CD4-positive, alpha-beta T cell treated with Interleukin-17A for 4 hours (primary cell): ENCODE results near the gene HBQ1.
"Not testable (repeated sequence)": the region's sequence is repeated elsewhere in the genome, so short reads cannot be mapped to it uniquely, and the experiment has no call there.

Experiments used
- DNase-seq: peaks from one replicate; pipeline ENCODE4 v3.0.0-alpha.2; 2020; ENCODE audit warnings: mixed read lengths

The HBQ1 gene

GRCh38 chr16:180101-180675 lies at the start of gene HBQ1:
TSS of gene HBQ1 (plus strand) at chr16:180459. CDS start at chr16:180487, 28 bp downstream.
- peak; percentile 52 for DNase-seq

- no peak for DNase-seq
Measured at GRCh38 chr16:130533-131173, 49.6 kb upstream of the HBQ1 start.

- DNase-seq, result no peak
Measured at GRCh38 chr16:132120-132519, 48.1 kb upstream of the HBQ1 start.

- no peak for DNase-seq
Measured at GRCh38 chr16:133716-134115, 46.5 kb upstream of the HBQ1 start.

- peak; percentile 31 for DNase-seq
Measured at GRCh38 chr16:138049-138417, 42.2 kb upstream of the HBQ1 start.

- no peak for DNase-seq
Measured at GRCh38 chr16:140175-140857, 39.9 kb upstream of the HBQ1 start.

- DNase-seq, result no peak
Measured at GRCh38 chr16:142405-142967, 37.8 kb upstream of the HBQ1 start.

GRCh38 chr16:143047-143446 lies 37.2 kb upstream of the HBQ1 start:
- DNase-seq, result no peak

GRCh38 chr16:143456-143855 lies 36.8 kb upstream of the HBQ1 start:
- no peak for DNase-seq

GRCh38 chr16:144797-145252 lies 35.4 kb upstream of the HBQ1 start:
- no peak for DNase-seq

GRCh38 chr16:146646-147045 lies 33.6 kb upstream of the HBQ1 start:
- no peak for DNase-seq

GRCh38 chr16:149024-149660 lies 31.1 kb upstream of the HBQ1 start:
- DNase-seq, result no peak

GRCh38 chr16:152141-153128 lies 27.8 kb upstream of the HBQ1 start, which contains the start of gene HBZ:
TSS of gene HBZ (plus strand) at chr16:152644. CDS start at chr16:152910, 266 bp downstream.
- no peak for DNase-seq

GRCh38 chr16:153129-153521 lies 27.1 kb upstream of the HBQ1 start:
- DNase-seq, result not testable (repeated sequence)

- not testable (repeated sequence) for DNase-seq
Measured at GRCh38 chr16:153550-154216, 26.6 kb upstream of the HBQ1 start.

GRCh38 chr16:154217-155030 lies 25.8 kb upstream of the HBQ1 start:
- peak; percentile 10 for DNase-seq

GRCh38 chr16:155031-155398 lies 25.2 kb upstream of the HBQ1 start:
- no peak for DNase-seq

- DNase-seq, result no peak
Measured at GRCh38 chr16:159136-159849, 21.0 kb upstream of the HBQ1 start.

GRCh38 chr16:160242-160641 lies 20.0 kb upstream of the HBQ1 start:
- not testable (repeated sequence) for DNase-seq

GRCh38 chr16:160691-161190 lies 19.5 kb upstream of the HBQ1 start:
- DNase-seq, result no peak
